NCI-H146 (cell line): Measurements from ENCODE around the gene GUCY1A2.
"Not testable (repeated sequence)": the region's sequence is repeated elsewhere in the genome, so short reads cannot be mapped to it uniquely, and the experiment has no call there.

Experiments used
- DNase-seq: peaks from one replicate; lab custom pipeline; 2025; lab: John Stamatoyannopoulos, UW

GUCY1A2 gene

GRCh38 chr11:106840146-106840545 is 178.1 kb downstream of the GUCY1A2 start:
- DNase-seq, result no peak

GRCh38 chr11:106834567-106834966 is 183.7 kb downstream of the GUCY1A2 start:
- DNase-seq, result no peak

GRCh38 chr11:106828976-106829375 is 189.3 kb downstream of the GUCY1A2 start:
- no peak for DNase-seq

GRCh38 chr11:106828576-106828975 is 189.7 kb downstream of the GUCY1A2 start:
- no peak for DNase-seq

- DNase-seq, result no peak
Observed at GRCh38 chr11:106827687-106828086, 190.6 kb downstream of the GUCY1A2 start.

- not testable (repeated sequence) for DNase-seq
Observed at GRCh38 chr11:106826558-106826957, 191.7 kb downstream of the GUCY1A2 start.

GRCh38 chr11:106821826-106822225 is 196.4 kb downstream of the GUCY1A2 start:
- no peak for DNase-seq

GRCh38 chr11:106821291-106821690 is 197.0 kb downstream of the GUCY1A2 start:
- no peak for DNase-seq

GRCh38 chr11:106818443-106818842 is 199.8 kb downstream of the GUCY1A2 start:
- DNase-seq, result no peak

GRCh38 chr11:106815209-106815608 is 203.1 kb downstream of the GUCY1A2 start:
- DNase-seq, result no peak

GRCh38 chr11:106813806-106814205 is 204.5 kb downstream of the GUCY1A2 start:
- no peak for DNase-seq

- no peak for DNase-seq
Observed at GRCh38 chr11:106794058-106794457, 224.2 kb downstream of the GUCY1A2 start.

- no peak for DNase-seq
Observed at GRCh38 chr11:106789406-106789805, 228.9 kb downstream of the GUCY1A2 start.

- no peak for DNase-seq
Observed at GRCh38 chr11:106787454-106787853, 230.8 kb downstream of the GUCY1A2 start.

GRCh38 chr11:106785913-106786650 is 232.2 kb downstream of the GUCY1A2 start:
- no peak for DNase-seq

- not testable (repeated sequence) for DNase-seq
Observed at GRCh38 chr11:106777302-106777701, 241.0 kb downstream of the GUCY1A2 start.

- DNase-seq, result no peak
Observed at GRCh38 chr11:106770489-106771085, 247.7 kb downstream of the GUCY1A2 start.

GRCh38 chr11:106765469-106766258 is 252.6 kb downstream of the GUCY1A2 start:
- DNase-seq, result no peak

GRCh38 chr11:106763501-106763900 is 254.8 kb downstream of the GUCY1A2 start:
- no peak for DNase-seq

GRCh38 chr11:106761745-106762144 is 256.5 kb downstream of the GUCY1A2 start:
- DNase-seq, result no peak

GRCh38 chr11:106761240-106761639 is 257.0 kb downstream of the GUCY1A2 start:
- DNase-seq, result no peak

- DNase-seq, result no peak
Observed at GRCh38 chr11:106748059-106748458, 270.2 kb downstream of the GUCY1A2 start.

- DNase-seq, result no peak
Observed at GRCh38 chr11:106745941-106746340, 272.3 kb downstream of the GUCY1A2 start.
